ENCODE results near the gene BCAS1.
A peak's percentile ranks its signal among the peaks of the same experiment; 100 is the strongest.

The BCAS1 gene

DNA sequence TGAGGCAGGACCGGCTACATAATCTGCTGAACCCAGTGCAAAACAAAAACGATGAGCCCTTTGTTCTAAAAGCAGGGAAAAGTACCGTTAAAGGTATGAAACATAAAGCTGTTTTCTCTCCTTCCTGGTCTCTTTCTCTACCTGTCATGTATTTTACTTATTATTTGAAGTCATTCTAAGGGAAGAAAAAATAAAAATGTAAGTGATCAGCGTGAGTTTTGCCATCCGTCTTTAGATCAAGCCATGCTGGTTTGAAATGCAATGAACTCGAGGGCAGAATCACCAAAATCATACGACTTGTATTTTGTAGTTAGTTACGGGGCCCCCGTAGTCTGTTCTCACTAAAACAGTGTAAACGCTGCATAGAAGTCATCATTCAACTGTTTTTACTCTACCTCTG, 2.9 kb upstream of the BCAS1 start:
- DNase-seq, result no peak

DNA sequence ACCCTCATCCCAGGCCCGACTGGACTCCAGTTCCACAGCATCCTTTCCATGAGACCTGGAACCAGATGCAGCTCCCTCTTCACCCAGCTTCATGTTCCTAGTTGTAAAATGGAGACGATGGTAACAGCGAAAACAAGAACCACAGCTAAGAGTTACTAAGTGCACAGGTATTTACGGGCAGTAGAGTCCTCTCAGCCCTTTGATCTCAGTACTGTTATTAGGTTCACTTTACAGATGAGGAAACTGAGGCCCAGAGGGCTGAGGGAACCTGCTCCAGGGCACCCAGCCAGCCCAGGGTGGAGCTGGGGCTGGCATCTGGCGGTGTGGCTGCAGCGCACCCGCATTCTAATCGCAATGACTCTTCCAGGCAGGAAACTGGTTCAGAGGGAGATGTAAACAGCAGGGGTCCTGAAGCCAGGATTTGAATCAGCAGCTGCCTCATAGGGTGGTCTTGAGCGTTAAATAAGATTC, 858 bp downstream of the BCAS1 start:
- DNase-seq, result no peak

DNA sequence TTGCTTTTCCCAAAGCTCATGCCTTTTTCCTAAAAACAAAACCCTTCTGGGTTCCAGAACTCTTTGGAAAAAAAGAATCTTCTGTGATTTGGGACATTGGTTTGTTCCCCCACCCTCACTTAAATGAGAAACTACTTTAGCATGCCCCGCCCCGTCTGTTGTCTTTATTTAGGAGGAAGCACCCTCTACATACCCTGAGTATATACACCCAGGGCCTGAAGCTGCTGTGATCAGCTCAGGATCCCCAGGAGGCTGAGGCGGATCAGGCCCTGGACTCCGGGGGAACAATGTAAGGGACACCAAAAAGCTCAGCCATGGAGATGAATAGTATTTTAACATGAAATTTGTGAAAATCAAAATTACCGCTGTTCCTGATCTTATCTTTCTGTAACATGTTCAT, 1.4 kb downstream of the BCAS1 start:
- no peak for DNase-seq

DNA sequence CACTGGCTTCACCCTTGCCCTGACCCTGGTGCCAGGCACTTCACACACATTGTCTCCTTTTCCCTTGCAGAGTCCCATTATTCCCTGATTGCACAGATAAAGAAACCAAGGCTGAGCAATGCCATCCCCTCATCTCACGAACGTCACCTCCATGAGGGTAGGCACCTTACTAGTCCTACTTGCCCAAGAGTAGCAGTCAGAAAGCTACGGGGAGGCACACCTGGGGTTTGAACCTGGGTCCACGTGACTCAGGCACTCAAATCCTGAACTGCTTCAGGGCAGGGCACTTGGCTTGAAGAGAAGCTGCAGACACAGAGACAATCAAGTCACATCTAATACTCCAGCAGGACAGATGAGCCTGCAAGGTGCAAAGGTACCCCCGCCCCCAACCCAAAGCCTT, 1.9 kb downstream of the BCAS1 start:
- no peak for DNase-seq

DNA sequence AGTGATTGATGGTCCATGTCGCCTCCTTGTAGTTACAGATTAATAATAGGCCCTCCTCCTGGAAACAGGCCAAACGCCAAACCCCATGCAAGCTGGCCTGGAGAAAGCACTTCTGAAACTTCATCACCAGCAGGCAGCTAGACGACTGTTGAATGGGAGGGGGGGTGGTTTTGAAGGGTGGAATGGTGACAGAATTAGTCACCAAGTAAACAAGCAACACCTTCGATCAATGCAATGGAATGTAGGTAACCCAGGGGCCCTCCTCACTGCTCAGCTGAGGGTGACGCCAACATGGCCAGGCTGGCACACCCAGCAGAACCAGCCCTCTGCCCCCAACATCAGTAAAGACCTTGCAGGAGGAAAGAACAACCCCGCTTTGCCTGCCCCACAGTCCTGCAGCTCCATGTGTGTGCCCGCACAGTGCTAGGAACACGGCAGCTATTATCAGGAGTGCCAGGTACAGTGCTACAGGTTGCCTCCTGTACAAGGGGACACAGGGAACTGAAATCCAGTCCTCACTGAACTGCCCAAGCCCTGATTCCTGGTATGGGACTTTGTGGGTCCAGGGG, 2.7 kb downstream of the BCAS1 start:
- peak; percentile 39 for DNase-seq

DNA sequence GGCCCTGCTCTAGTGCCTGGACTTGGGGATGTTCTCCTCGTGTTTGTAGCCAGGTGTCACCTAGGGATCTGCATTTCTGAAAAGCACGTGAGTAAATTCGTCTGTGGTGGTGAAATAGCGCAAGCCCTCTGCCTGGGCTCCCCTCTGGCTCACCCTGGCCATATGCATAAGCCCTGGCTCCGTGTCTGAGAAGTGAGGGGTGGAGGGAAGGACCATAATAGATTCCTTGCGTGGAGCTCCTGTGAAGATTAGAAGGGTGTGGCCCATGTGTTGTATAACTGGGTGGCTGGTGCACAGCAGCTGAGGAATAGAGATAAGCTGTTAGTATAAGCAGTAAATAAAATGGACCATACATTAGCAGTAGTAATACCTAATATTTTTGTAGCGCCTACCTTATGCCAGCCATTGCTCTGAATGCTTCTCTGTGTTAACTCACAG, 4.8 kb downstream of the BCAS1 start:
- no peak for DNase-seq

DNA sequence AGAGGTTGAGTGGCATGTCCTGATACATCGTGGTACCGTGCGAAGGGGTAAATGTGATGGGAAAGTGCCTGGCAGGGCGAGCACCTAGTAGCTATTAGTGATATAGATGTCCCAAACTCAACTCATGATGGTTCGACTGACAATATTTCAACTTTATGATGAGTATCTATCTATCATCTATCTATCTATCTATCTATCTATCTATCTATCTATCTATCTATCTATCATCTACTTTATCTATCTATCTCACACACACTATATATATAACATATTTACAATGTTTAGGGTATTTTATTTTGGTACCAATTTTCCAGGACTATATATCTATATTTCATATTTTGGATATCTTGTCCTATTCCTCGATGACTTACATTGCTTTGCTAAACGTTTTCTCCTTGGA, 5.5 kb downstream of the BCAS1 start:
- DNase-seq, result no peak

DNA sequence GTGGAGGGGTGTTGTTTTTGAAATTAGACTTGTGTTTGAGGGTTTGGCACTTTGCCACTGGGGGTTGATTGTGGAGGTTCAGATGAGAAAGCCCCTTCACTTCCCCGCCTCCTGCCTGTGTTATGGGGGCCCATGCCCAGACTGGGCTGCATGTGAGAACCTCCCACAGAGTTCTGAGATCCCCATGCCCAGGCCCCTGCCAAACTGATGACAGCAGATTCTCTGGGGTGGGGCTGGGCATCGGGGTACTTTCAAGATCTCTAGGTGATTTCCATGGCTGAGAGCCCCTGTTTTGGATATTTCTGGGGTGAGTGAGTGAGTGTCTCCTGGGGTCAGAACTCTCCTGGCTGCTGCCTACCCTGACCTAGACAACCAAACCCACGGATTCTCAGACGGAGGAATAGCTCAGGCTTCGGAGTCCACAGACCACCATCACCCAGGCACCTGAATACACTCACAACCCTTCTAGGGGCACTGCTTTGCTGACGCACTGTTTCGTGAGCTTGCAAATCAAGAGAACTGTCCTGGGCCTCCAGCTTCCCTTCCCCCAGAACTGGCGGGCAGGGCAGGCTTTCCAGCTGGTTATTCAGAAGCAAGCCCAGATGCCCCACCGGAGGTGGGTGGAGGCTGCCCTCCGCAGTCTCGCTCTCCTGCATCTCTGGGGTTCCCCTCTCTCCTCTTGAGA, 6.3 kb downstream of the BCAS1 start:
- no peak for DNase-seq

DNA sequence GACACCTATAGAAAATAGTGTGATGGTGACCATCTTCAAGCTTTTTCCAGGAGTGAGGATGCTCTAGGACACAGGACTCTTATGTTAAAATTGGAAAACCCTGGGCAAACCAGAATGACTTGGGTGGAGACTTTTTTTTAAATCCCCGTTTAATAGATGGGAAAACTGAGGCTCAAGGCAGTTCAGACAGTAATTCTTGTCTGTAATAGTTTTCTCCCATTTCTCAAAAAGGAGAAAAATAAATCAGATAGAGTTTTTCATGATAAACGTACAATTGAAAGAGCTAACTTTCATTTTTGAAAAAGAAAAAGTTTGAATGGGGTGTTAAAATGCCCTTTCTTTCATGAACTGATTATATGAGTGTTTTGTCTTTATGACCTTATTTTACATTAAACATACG, 6.8 kb downstream of the BCAS1 start:
- DNase-seq, result no peak

DNA sequence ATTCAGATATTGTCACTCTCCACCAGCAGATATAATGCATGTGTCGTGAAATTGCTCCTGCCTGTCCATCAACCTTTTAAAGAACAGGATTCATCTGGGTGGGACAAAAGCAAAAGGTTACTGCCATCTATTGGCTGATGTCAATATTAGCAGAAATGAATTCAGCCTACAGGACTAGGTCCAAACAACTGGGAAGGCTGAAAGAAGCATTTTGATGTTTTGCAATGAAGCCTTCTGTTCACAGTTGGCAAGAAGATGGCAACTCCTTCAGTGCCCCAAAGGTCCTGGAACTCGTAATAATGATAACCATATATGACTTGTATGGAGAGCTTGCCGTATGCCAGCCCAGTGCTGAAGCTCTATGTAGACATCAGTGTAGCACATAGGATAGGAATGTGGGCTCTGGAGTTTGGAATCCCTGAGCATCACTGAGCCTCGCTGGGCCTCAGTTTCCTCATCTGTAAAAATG, 7.5 kb downstream of the BCAS1 start:
- DNase-seq, result peak; percentile 22

DNA sequence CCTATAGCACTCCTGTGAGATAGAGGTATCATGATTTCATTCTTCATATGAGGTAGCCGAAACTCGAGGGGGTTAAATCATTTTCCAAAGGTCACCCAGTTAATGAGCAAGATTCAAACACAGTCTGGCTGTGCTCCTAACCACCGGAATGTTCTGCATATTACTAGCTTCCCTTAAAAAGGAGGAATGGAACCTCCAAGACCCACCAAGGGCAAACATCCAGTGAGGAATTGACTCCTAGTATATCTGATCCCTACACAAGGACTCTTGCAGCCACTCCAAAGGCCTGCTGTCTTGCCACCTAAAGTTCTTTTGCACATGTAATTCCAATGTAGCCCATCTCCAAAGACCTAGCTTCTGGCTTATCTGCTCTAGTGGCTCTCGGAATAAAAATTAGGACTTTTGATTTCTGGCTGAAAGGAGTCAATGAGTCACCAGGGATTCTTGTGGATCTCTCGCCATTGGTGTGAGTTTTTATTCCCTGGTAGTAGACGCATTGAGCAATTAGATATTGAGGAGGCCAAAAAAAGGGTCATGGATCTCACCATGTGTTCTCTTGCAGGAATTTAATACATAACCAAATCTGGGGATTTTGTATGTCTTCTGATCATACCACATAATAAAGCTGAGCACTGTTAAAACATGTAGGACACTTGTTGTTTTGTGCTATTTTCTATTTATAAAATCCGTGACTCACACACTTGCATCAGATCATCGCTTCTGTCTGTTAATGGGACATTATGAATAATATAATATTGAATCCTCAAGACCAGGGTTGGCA, 9.1 kb downstream of the BCAS1 start:
- DNase-seq, result no peak

DNA sequence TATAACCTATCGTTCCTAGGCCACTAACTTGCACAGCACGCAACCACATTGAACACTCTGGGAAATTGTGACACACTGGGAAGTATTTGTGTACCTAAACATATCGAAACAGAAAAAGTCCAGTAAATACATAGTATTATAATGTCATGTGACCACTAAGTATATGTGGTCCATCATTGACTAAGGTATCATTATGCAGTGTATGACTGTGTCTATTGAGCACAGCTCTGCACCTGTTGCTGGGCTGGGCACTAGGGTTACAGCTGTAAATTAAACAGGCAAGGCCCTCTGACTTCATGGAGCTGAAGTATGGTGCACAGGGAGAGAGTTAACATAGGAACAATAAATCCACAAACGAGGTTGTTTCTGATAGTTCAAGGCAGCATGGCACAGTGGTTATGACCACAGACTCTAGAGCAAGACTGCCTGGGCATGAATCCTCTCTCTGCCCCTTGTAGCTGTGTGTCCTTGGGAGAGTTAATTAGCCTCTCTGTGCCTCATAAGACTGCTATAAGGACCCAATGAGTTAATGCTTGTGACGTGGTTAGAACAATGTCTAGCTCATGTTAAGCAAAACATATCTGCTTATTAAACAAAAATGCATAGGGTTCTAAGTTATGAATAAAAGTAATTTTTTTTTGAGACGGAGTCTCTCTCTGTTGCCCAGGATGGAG, 10.6 kb downstream of the BCAS1 start:
- no peak for DNase-seq

DNA sequence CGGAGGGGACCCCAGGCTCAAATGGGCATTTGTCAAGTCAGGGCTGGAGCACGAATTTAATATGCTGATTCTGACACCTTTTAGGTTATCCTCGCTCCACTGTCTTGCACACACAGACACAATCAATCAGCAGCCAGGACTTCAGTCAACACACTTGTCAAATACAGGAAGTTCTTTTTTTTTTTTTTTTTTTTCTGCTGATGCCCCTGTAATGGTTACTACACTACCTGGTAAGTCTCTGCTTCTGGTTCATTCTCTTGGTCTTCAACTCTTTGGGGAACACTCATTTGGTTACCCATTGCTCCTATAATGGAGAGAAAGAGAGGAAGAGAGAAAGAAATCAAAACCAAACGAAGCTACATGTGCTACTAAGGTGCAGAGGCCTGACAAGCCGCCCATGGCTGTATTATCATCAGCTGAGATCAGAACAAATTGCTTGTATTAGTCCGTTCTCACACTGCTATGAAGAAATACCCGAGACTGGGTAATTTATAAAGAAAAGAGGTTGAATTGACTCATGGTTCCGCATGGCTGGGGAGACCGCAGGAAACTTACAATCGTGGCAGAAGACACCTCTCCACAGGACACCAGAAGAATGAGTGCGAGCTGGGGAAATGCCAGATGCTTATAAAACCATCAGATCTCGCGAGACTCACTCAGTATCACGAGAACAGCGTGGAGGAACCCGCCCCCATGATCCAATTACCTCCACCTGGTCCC, 11.8 kb downstream of the BCAS1 start:
- no peak for DNase-seq

DNA sequence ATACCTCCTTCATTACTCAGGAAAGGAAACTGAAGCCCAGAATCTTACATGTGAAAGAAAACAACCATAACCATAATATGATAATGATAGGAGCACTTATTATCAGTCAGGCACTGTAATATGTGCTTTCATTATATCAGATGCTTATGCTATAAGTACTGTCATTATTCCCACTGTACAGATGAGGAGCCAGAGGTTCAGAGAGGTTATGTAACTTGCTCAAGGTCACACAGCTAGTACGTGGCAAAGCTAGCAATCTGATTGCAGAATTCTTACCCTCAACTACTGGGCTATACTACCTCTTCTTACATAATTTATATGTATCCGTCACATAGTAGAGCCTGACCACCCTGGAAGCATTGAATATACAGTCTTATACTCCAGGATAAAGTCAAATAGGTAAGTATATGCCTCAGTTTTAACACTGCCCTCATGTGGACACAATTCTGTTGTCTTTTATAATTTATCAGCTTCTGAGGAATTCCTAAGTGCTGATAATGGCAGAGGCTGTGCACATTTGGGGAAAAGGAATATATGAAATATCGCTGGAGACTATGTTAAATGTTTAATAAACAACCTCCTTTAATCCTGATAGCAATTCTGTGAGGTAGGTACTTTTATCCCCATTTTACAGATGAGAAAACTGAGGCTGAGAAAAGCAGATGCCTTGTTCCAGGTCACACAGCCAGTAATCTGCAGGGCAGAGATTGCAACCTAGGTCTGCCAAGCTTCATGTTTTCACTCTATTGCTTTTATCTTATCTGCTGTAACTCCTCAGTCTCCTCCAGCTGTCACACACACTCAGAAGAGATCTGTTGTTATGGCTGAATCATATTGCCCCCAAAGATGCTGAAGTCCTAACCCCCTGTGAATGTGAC, 13.4 kb downstream of the BCAS1 start:
- DNase-seq, result no peak

DNA sequence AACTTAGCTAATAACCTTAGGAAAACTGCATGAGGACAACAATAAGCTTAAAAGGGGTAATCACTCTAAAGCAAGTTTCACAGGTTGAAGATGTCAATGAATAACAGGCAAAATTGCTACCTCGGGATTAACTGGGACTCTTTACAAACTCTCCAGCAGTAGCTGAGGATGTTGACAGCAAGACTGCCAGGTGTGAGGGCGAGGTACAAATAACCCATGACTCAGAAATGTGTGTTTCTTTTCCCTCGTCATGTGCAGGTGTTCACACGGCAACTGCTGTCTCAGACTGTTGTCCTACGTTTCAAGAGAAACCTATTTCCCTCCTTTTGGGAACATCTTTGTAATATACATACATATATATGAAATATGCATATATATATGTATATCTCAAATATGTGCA, 15.9 kb downstream of the BCAS1 start:
- DNase-seq, result no peak

DNA sequence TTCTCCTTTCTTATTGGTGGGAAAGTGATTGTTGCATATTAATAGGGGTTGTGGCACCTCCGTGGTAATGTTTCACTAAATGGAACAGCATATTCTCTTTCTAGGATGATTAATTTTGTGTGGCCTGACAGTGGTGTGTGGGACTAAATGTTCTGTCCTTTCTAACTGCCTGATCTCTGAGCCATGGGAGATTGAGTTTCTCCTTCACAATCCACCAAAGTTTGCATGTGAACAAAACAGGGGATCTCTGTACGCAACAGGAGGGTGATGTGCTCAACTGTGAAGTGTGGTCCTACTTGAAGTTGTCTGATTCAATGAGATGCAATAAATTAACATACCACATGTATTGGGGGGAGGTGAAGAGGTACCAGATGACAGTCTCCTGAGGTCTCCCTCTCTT, 19.3 kb downstream of the BCAS1 start:
- DNase-seq, result no peak

DNA sequence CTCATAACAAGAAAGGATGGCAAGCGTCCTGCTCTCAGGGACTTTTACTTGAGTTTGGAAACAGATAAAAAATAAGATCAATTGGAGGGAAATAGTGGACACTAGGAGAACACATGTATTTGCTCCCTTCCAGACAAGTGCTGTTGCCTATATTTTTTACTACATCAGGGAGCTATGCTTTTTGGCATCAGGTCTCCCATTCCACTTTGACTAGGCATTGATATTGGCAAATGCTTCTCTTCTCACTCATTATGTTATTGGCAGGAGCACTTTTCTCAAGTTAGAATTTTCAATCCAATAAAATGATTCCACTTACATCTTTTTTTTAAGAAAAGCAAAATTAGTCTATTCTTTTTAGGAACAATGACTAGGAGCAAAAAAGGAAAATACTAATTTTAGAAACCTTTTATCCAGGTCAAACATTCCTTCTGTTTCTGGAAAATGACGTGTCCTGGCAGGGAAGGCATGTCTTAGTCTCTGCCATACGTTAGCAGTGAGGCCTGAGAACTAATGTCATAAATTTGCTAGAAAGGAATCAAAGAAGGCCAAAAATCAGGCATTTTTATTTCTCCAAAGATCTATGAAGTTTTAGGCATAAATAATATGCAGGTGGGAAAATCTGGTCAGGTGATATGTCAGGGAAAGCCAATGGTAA, 21.4 kb downstream of the BCAS1 start:
- DNase-seq, result no peak

DNA sequence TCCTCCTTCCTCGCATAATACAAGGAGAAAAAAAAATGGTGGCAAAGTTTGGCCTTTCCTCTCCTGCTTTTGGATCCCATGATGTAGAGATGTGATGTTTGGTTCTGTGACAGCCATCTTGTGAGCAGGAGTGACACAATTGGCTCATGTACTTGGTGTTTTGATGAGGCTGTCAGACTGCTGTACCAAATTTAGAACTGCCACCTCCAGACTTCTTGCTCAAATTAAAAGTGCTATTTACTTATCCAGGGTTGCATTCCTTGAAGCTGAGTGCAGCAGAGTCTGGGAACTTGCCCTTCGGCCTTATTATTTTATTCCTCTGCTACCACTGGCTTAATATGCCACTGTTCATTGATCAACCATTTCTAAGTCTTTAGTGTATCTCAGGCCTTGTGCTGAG, 21.9 kb downstream of the BCAS1 start:
- DNase-seq, result no peak

DNA sequence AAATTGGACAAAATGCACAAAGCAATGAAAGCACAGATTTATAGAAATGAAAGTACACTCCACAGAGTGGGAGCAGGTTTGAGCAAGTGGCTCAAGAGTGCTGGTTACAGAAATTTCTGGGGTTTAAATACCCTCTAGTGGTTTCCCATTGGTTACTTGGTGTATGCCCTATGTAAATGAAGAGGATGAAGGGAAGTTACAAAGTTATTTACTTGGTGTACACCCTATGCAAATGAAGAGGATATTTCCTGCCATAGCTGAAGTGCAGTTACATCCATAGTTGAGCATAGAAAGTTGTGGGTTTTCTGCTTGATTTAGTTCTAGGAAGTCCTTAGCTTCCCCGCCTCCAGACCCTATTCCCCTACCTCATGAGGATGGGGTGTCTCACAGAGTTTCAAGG, 22.7 kb downstream of the BCAS1 start:
- DNase-seq, result no peak

DNA sequence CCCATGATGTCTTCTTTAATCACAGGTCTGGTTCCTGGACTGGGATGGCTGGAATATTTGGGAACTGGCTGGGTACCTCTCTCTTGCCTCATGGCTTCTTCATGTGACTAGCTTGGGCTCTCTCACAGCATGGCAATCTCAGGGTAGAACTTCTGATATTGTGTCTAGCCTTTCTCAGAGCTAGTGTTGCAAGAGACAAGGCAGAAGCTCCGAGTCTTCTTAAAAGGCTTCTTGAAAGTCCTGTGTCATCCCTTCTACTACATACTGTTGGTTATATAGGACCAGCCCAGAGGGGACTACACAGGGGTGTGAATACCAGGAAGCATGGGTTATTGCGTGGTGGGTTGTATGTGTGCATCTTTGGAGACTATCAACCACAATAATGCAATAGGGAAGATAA, 23.3 kb downstream of the BCAS1 start:
- DNase-seq, result no peak

DNA sequence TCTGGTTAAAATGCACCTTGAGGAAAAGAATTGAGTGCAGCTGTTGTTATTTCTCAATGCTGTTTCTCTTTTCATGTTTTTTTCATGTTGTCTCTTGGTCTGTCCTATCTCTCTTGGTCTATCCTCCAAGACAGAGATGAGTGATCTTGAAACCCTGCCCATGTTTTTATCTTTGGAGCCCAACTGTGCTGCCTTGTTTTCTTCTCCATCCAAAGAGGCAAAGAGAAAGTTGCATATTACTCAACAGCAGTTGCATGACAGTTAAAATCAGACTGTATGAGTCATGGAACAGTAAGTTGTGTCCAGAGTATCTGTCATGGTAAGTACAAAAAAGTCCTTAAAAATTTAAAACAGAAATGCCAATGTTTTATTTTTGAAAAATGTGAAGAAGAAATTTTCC, 26.2 kb downstream of the BCAS1 start:
- no peak for DNase-seq
